ENCODE data around the gene SMARCA4.

- no peak for TF ChIP-seq POLR2A (IDR thresholded peaks at IDR 0.05; ENCODE audit: low read length)
- TF ChIP-seq GATA1 (IDR thresholded peaks at IDR 0.05; ENCODE audit: low read depth, low read length), result no peak
Measured at GRCh38 chr19:10966809-10967208, 6.0 kb downstream of the SMARCA4 start.
